Neuronal stem cell (in vitro differentiated cells): ENCODE data around the gene FAM163B.

ENCODE experiments used
- DNase-seq: peaks from one replicate; pipeline ENCODE4 v3.0.0-alpha.2; 2013; ENCODE audit warnings: low spot score
- H2AFZ ChIP-seq: one replicate; pipeline ENCODE4 v1.6.1; 2013; ENCODE audit warnings: mild to moderate bottlenecking, low read length, inconsistent platforms
- H2AK5ac ChIP-seq: 2 replicates; pipeline ENCODE4 v1.6.1; 2013; ENCODE audit warnings: low read depth, mild to moderate bottlenecking, inconsistent platforms, low read length, moderate library complexity, mixed read lengths
- H2BK120ac ChIP-seq: 2 replicates; pipeline ENCODE4 v1.6.1; 2013; ENCODE audit warnings: low read depth, mild to moderate bottlenecking, inconsistent platforms, low read length, moderate library complexity, mixed read lengths
- H2BK12ac ChIP-seq: one replicate; pipeline ENCODE4 v1.6.1; 2013; ENCODE audit warnings: low read length, inconsistent platforms
- H2BK15ac ChIP-seq: 2 replicates; pipeline ENCODE4 v1.6.1; 2013; ENCODE audit warnings: mild to moderate bottlenecking, low read length, inconsistent platforms, mixed read lengths
- H2BK5ac ChIP-seq: one replicate; pipeline ENCODE4 v1.6.1; 2013; ENCODE audit warnings: inconsistent platforms, mild to moderate bottlenecking, low read length, moderate library complexity
- H3K14ac ChIP-seq: one replicate; pipeline ENCODE4 v1.6.1; 2013; ENCODE audit warnings: low read length, inconsistent platforms
- H3K18ac ChIP-seq: 2 replicates; pipeline ENCODE4 v1.6.1; 2013; ENCODE audit warnings: low read length, inconsistent platforms
- H3K23ac ChIP-seq: 2 replicates; pipeline ENCODE4 v1.6.1; 2013; ENCODE audit warnings: low read depth, mild to moderate bottlenecking, mixed read lengths, low read length, inconsistent platforms; ENCODE audit not compliant: poor library complexity
- H3K27ac ChIP-seq: replicated peaks from 3 replicates; pipeline ENCODE4 v1.5.1; 2013; ENCODE audit warnings: low read length, inconsistent platforms
- H3K27me3 ChIP-seq, 3 experiments: 2 replicates each; pipeline ENCODE4 v1.6.1; 2013; ENCODE audit warnings: low read length in 3 of 3, mild to moderate bottlenecking in 2 of 3, inconsistent platforms in 1 of 3, low read depth in 1 of 3, mixed read lengths in 1 of 3, moderate library complexity in 1 of 3; ENCODE audit not compliant: control insufficient read depth in 3 of 3, insufficient read depth in 3 of 3
- H3K36me3 ChIP-seq, 2 donors: replicated peaks in 1 of 2; 2 replicates each; pipeline ENCODE4 v1.6.1; 2013; ENCODE audit warnings: low read length in 2 of 2; ENCODE audit not compliant: control insufficient read depth in 2 of 2, insufficient read depth in 2 of 2
- H3K4ac ChIP-seq: 2 replicates; pipeline ENCODE4 v1.6.1; 2013; ENCODE audit warnings: inconsistent platforms, mild to moderate bottlenecking, low read length, moderate library complexity
- H3K4me1 ChIP-seq, 2 donors: 1 replicate in 1 of 2; 2 replicates in 1 of 2; pipeline ENCODE4 v1.6.1; 2013; ENCODE audit warnings: low read length in 2 of 2, low read depth in 1 of 2; ENCODE audit not compliant: control insufficient read depth in 2 of 2, insufficient read depth in 1 of 2
- H3K4me2 ChIP-seq: one replicate; pipeline ENCODE4 v1.6.1; 2013; ENCODE audit warnings: mild to moderate bottlenecking, low read length, inconsistent platforms; ENCODE audit not compliant: insufficient read depth, poor library complexity, severe bottlenecking
- H3K4me3 ChIP-seq, 2 donors: 2 replicates each; pipeline ENCODE4 v1.5.1; 2013; ENCODE audit warnings: low read length in 2 of 2, mild to moderate bottlenecking in 2 of 2, inconsistent platforms in 1 of 2, moderate library complexity in 1 of 2
- H3K79me1 ChIP-seq: one replicate; pipeline ENCODE4 v1.6.1; 2013; ENCODE audit warnings: low read depth, mild to moderate bottlenecking, inconsistent platforms, low read length, moderate library complexity
- H3K9ac ChIP-seq: one replicate; pipeline ENCODE4 v1.6.1; 2013; ENCODE audit warnings: mild to moderate bottlenecking, low read depth, low read length, inconsistent platforms; ENCODE audit not compliant: poor library complexity
- H3K9me3 ChIP-seq, 2 donors: replicated peaks in 1 of 2; 2 replicates each; pipeline versions ENCODE3 to v1.6.1; 2013; ENCODE audit warnings: low read length in 2 of 2, mild to moderate bottlenecking in 2 of 2, inconsistent platforms in 1 of 2, low read depth in 1 of 2, mixed read lengths in 1 of 2, moderate library complexity in 1 of 2; ENCODE audit not compliant: control insufficient read depth in 2 of 2, insufficient read depth in 1 of 2
- H4K8ac ChIP-seq: one replicate; pipeline ENCODE4 v1.6.1; 2013; ENCODE audit warnings: low read depth, mild to moderate bottlenecking, inconsistent platforms, low read length, moderate library complexity
- H4K91ac ChIP-seq: one replicate; pipeline ENCODE4 v1.6.1; 2013; ENCODE audit warnings: low read length, low read depth, mild to moderate bottlenecking, inconsistent platforms; ENCODE audit not compliant: poor library complexity
- WGBS, 2 donors: extraction: QIAGEN DNeasy Blood & Tissue Kit; methylation state at CpG; one replicate each; pipeline ENCODE4 v1.1.7; 2013; ENCODE audit warnings: missing lambda C conversion rate in 2 of 2, mixed read lengths in 1 of 2; ENCODE audit not compliant: insufficient read length in 2 of 2, insufficient replicate concordance in 1 of 2; ENCODE audit errors: extremely low coverage in 2 of 2; 5-methylcytosine and 5-hydroxymethylcytosine counted together

Gene FAM163B

DNA sequence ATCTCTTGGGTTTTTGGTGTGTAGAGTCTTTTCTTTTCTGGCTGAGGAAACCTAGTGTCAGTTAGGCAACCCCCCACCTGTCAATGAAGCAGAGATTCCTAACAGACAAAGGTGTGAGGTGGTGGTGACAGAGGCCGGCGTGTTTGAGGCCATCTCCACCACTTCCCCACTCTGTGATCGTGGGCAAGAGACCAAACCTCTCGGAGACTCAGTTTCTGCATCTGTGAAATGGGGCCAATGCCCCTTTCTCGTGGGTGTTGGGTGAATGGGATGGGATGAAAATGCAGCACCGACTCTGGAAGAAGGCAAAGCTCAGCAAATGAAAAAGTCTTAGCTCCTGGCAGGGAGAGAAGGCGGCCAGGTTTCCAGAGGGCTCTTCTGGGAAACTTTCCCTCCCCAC, 807 bp downstream of the FAM163B start:
- no peak overlapping the region for H3K14ac ChIP-seq
- no peak overlapping the region for H2BK5ac ChIP-seq
- H2BK12ac ChIP-seq, result no peak overlapping the region
- no peak overlapping the region for H2BK120ac ChIP-seq
- H3K4ac ChIP-seq, result no peak overlapping the region
- no peak overlapping the region for H3K9ac ChIP-seq
- no peaks in the 10 kb centered on the region for H3K79me1 ChIP-seq
- H4K91ac ChIP-seq, result no peak overlapping the region
- H2BK15ac ChIP-seq, result no peak overlapping the region
- no CpG with 5 or more reads among the region's 7 CpGs for WGBS, 2 donors
- no peaks in the 10 kb centered on the region for H3K36me3 ChIP-seq
- H3K4me3 ChIP-seq, result no peak overlapping the region
- peaks cover 0 to 1% of the 10 kb centered on the region in 2 donors for H3K4me1 ChIP-seq
- no peak overlapping the region for H3K4me2 ChIP-seq
- H2AFZ ChIP-seq, result no peak overlapping the region
- no peak overlapping the region for H3K18ac ChIP-seq
- H3K27ac ChIP-seq, result no peak overlapping the region
- peaks cover 0 to 81% (median 24%) of the 10 kb centered on the region in 3 experiments for H3K27me3 ChIP-seq
- no peak overlapping the region for H3K23ac ChIP-seq
- no peak overlapping the region for H2AK5ac ChIP-seq
- H3K9me3 ChIP-seq, result no peaks in the 10 kb centered on the region
- no peak for DNase-seq
- no peak overlapping the region for H4K8ac ChIP-seq

DNA sequence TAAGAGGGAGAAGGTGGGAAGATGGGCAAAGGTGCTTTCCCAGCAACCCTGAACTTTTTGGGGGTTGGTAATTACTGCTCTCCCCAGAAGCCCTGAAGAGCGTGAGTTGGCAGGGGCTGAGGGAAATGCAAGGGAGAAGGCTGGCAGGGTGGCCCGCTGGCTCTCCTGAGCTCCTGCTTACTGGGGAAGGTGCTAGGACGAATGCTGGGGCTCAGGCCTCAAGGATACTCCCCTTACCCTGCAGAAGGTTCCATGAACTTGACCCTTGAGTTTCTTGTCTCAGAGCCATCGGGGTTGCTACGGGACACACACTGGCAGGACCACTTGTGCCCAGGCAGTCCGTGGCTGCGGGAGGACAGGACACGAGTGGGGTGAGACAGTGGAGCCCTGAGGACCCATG, 1.2 kb downstream of the FAM163B start:
- H3K18ac ChIP-seq, result no peak overlapping the region
- no peak overlapping the region for H4K8ac ChIP-seq
- H3K36me3 ChIP-seq, result no peaks in the 10 kb centered on the region
- no peak overlapping the region for H2AFZ ChIP-seq
- DNase-seq, result no peak
- no peak overlapping the region for H2BK120ac ChIP-seq
- no peak overlapping the region for H2BK12ac ChIP-seq
- H3K9me3 ChIP-seq, result no peaks in the 10 kb centered on the region
- no peak overlapping the region for H2AK5ac ChIP-seq
- no peak overlapping the region for H2BK5ac ChIP-seq
- H3K27me3 ChIP-seq, result peaks cover 0 to 80% (median 24%) of the 10 kb centered on the region in 3 experiments
- no peak overlapping the region for H3K14ac ChIP-seq
- H3K9ac ChIP-seq, result no peak overlapping the region
- H3K79me1 ChIP-seq, result no peaks in the 10 kb centered on the region
- WGBS, 2 donors, result no CpG with 5 or more reads among the region's 8 CpGs
- peaks cover 0 to 1% of the 10 kb centered on the region in 2 donors for H3K4me1 ChIP-seq
- H3K4ac ChIP-seq, result no peak overlapping the region
- H4K91ac ChIP-seq, result no peak overlapping the region
- H3K23ac ChIP-seq, result no peak overlapping the region
- H2BK15ac ChIP-seq, result no peak overlapping the region
- no peak overlapping the region for H3K4me2 ChIP-seq
- H3K4me3 ChIP-seq, result no peak overlapping the region
- no peak overlapping the region for H3K27ac ChIP-seq

DNA sequence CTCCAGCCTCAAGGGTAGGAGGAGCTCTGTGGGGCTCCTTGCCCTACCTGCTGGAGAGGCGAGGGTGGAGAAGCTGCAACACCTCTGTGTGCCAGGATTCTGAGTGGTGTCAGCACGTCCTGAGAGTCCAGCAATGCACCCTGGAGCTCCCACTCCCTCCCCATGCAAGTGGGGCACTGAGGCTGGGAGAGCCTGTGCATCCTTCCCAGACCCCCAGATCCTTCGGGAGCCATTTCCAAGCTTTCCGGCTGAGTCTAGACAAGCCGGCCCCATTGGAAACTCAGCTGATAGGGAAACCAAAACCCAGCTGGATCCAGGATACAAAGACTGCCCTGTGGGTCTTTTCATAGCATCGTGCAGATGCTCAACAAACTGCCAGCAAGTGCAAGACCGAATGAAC, 1.8 kb downstream of the FAM163B start:
- H2BK5ac ChIP-seq, result no peak overlapping the region
- H4K91ac ChIP-seq, result no peak overlapping the region
- no peak overlapping the region for H3K4ac ChIP-seq
- H3K9ac ChIP-seq, result no peak overlapping the region
- no peak overlapping the region for H2AK5ac ChIP-seq
- no peak overlapping the region for H2BK15ac ChIP-seq
- H3K23ac ChIP-seq, result no peak overlapping the region
- no peaks in the 10 kb centered on the region for H3K79me1 ChIP-seq
- H4K8ac ChIP-seq, result no peak overlapping the region
- H3K9me3 ChIP-seq, result no peaks in the 10 kb centered on the region
- H3K36me3 ChIP-seq, result no peaks in the 10 kb centered on the region
- H3K4me2 ChIP-seq, result no peak overlapping the region
- H3K14ac ChIP-seq, result no peak overlapping the region
- WGBS, 2 donors, result no CpG with 5 or more reads among the region's 7 CpGs
- peaks cover 0 to 1% of the 10 kb centered on the region in 2 donors for H3K4me1 ChIP-seq
- no peak overlapping the region for H2AFZ ChIP-seq
- DNase-seq, result no peak
- H2BK120ac ChIP-seq, result no peak overlapping the region
- no peak overlapping the region for H3K18ac ChIP-seq
- H3K27ac ChIP-seq, result no peak overlapping the region
- no peak overlapping the region for H2BK12ac ChIP-seq
- H3K27me3 ChIP-seq, result peaks cover 0 to 79% (median 24%) of the 10 kb centered on the region in 3 experiments
- H3K4me3 ChIP-seq, result no peak overlapping the region

DNA sequence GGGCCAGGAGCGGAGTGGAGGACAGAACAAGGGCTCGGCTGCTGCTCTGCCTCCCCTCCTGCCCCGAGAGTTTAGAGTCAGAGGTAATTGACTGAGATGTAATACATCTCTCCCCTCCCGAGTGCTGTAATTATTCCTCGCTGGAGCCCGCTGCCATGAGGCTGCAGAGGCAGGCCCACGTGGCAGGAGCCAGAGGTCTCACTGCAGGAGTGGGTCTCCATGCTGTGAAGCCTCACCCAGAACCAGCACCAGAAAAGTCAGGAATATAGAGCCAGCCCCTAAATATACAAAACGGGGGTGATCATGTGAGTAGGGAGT, 2.5 kb downstream of the FAM163B start:
- H3K9me3 ChIP-seq, result no peaks in the 10 kb centered on the region
- H3K18ac ChIP-seq, result no peak overlapping the region
- no CpG with 5 or more reads among the region's 8 CpGs for WGBS, 2 donors
- no peak overlapping the region for H3K4ac ChIP-seq
- H3K36me3 ChIP-seq, result no peaks in the 10 kb centered on the region
- H3K9ac ChIP-seq, result no peak overlapping the region
- H4K91ac ChIP-seq, result no peak overlapping the region
- H3K14ac ChIP-seq, result no peak overlapping the region
- no peak overlapping the region for H2BK15ac ChIP-seq
- no peak overlapping the region for H2BK12ac ChIP-seq
- no peak overlapping the region for H2BK120ac ChIP-seq
- H2BK5ac ChIP-seq, result no peak overlapping the region
- no peaks in the 10 kb centered on the region for H3K79me1 ChIP-seq
- no peak overlapping the region for H3K27ac ChIP-seq
- no peak overlapping the region for H2AFZ ChIP-seq
- no peak overlapping the region for H3K23ac ChIP-seq
- peaks cover 0 to 1% of the 10 kb centered on the region in 2 donors for H3K4me1 ChIP-seq
- no peak overlapping the region for H3K4me2 ChIP-seq
- no peak overlapping the region for H4K8ac ChIP-seq
- H2AK5ac ChIP-seq, result no peak overlapping the region
- H3K27me3 ChIP-seq, result peaks cover 0 to 72% (median 24%) of the 10 kb centered on the region in 3 experiments
- no peak for DNase-seq
- H3K4me3 ChIP-seq, result no peak overlapping the region
